Activated CD8-positive, alpha-beta memory T cell treated with anti-CD3 and anti-CD28 coated beads, Interleukin-2, amount 50 U/mL, for 1 hour (primary cell): ENCODE measurements around the gene C14orf180.
"Not testable (repeated sequence)": the region's sequence is repeated elsewhere in the genome, so short reads cannot be mapped to it uniquely, and the experiment has no call there.

Experiments
- DNase-seq: peaks from one replicate; pipeline ENCODE4 v3.0.0-alpha.2; 2020; ENCODE audit errors: extremely low read depth

Gene C14orf180

GRCh38 chr14:104611881-104612280 is 32.3 kb downstream of the C14orf180 start:
- no peak for DNase-seq

GRCh38 chr14:104614126-104614812 is 34.7 kb downstream of the C14orf180 start:
- DNase-seq, result no peak

GRCh38 chr14:104624939-104625338 is 45.4 kb downstream of the C14orf180 start:
- no peak for DNase-seq

- no peak for DNase-seq
Measured at GRCh38 chr14:104632781-104633180, 53.2 kb downstream of the C14orf180 start.

DNA sequence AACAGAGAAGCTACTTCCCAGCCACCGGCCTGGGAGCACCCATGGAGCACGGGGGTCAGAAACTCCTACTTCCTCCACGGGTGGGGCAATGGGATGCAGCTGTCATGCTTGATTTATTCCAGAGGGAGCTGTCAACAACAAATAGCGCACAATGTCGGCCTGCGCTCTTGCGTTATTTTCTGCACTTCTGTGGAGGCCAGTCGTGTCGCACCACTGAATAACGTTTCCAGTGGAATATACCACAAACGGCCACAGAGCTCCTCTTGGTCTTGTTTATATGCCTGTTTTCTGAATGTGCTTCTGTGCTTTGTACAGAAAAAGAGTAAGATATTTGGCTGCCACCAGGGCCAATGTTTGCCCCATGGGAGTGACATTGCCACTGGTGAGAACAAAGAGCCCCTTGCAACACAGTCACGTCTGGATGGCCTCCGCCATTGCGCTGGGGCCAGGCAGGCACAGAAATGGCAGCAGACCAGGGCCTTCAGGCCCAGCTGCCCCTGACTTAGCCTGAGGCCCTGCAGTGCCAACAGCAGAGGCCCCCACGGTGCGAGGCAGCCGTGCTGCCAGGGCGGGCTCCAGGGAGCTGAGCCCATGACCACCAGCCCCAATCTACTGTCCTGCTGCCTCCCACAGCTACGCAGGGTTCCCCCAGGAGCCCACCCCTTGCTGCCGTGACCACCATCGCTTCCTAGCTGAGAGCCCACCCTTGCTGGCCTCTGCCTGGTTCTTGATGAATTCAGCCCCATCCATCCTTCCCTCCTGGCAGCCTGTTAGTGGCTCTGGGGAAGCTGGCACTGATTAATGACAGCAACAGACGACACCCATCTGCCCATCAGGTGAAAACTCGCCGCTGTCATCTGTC is 53.9 kb downstream of the C14orf180 start:
- DNase-seq, result no peak

DNA sequence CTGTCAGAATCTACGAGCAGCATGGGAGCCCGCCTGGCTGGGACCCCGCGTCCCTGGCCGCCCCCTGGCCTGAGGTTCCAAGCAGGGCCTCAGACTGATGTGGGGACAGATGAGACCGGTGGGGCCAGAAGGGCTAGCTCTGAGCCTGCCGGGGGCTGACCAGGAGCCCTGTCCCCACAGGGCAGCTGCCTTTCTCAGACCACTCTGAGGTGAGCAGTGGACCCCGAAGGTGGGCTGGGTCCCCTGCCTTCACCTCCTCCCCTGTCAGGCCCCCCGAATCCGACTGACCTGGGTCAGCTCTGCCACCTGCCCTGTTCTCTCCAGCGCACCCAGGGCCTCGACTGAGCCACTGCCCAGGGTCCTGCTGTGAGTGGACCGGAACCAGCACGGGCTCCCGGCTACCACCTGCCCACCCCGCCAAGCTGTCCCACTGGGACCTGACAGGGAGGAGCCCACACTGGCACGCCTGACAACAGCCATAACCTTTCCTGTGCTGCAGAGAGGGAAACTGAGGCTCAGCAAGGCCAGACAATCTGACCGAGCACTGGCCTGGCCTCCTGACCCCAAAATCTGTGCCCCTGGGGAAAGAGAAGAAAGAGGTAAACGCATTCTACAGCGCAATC is 54.7 kb downstream of the C14orf180 start:
- DNase-seq, result no peak

DNA sequence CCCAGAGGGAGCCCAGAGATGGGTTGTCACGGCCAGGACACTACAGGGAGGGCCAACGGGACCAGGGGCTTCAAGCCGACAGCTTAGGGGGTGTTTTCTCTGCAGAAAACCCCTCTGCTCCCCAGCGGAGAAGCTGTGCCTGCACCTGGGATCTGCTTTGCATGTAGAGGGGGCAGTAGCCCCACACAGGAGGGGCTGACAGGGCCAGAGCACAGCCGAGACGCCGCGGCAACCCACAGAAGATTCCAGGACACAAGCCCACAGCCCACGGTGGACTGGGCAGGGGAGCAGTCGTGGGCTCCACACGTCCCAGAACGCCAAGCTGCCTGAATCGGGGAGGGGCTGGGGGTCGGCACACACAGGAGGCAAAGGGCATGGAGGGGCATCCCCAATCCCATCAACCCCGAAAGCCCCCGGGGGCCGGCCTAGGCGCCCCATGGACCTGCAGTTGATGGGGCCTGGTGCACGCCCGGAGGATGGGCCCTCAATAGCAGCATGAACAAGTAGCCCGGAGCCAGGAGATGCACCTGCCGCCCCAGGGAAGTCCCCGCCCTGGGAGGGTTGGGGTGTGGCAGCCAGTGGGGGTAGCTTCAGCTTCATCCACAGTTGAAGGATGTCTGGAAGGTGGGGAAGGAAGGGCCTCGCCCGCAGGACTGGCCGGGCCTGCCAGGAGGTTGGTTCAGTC is 55.5 kb downstream of the C14orf180 start:
- no peak for DNase-seq

- DNase-seq, result no peak
Measured at GRCh38 chr14:104635717-104636116, 56.2 kb downstream of the C14orf180 start.

GRCh38 chr14:104636131-104636530 is 56.6 kb downstream of the C14orf180 start:
- no peak for DNase-seq

GRCh38 chr14:104636846-104637545 is 57.4 kb downstream of the C14orf180 start:
- not testable (repeated sequence) for DNase-seq

DNA sequence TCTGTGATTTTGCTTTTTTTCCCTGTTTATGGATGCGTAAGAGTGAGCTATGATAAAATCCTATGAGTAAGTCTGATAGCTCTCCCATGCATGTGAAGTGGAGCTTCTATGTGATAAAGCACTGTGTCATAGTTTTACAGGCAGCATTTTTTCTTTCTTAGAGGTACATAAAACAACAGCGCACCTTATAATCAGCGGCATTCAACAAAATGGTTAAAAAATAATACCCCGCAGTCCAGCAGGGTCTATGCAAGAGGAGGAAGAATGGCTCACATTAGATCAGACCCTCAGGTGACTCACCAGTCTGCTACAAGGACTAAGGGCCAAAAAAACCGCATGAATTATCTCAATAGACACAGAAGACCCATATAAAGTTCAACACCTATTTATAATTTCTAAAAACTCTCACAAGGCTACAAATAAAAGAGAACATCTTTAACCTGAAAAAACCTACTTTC is 58.0 kb downstream of the C14orf180 start:
- DNase-seq, result no peak

DNA sequence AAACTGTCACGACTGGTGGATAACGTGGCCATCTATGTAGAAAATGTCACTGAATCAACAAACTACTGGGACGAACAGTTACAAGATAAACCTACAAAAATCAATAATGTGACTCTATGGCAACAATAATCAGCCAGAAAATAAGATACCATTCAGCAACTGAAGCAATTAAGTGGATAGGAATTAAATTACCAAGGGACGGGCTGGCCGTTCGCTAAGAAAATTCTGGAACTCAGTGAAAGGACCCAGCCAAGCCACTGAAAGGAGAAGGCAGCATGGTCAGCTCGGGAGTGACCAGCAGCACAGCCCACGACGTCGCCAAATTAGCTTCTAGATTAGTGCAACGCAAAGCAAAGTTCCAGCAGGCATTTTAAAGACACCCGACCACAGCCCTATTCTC is 58.6 kb downstream of the C14orf180 start:
- no peak for DNase-seq

GRCh38 chr14:104638927-104639450 is 59.4 kb downstream of the C14orf180 start:
- DNase-seq, result no peak

GRCh38 chr14:104639471-104639870 is 59.9 kb downstream of the C14orf180 start:
- no peak for DNase-seq
